GM18909 (cell line): ENCODE data around the gene NAA10.

Experiments
- ATAC-seq: cut with Tn5 transposase; IDR thresholded peaks from one replicate; pipeline ENCODE4 v1.9.1; 2021; ENCODE audit warnings: mild to moderate bottlenecking; ENCODE audit not compliant: unreplicated experiment, poor library complexity

Gene NAA10

DNA sequence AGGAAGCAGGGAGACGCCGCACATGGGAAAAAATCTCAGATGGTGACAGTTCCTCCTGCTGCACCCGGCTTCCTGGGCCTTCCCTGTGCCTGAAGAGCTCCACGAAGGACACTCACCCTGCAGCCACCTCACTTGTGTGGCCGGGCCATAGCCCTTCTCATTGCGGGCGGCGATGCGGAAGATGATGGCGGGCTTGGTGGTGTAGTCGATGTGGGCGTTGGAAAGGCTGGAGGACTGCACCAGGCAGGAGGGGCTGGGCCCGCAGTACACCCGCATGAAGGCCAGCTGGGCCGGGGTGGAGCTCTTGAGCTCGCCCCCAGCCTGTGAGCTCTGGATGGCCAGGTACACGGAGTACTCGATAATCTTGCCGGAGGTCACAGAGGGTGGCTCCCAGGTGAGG is 15.3 kb upstream of the NAA10 start:
- no peak for ATAC-seq

DNA sequence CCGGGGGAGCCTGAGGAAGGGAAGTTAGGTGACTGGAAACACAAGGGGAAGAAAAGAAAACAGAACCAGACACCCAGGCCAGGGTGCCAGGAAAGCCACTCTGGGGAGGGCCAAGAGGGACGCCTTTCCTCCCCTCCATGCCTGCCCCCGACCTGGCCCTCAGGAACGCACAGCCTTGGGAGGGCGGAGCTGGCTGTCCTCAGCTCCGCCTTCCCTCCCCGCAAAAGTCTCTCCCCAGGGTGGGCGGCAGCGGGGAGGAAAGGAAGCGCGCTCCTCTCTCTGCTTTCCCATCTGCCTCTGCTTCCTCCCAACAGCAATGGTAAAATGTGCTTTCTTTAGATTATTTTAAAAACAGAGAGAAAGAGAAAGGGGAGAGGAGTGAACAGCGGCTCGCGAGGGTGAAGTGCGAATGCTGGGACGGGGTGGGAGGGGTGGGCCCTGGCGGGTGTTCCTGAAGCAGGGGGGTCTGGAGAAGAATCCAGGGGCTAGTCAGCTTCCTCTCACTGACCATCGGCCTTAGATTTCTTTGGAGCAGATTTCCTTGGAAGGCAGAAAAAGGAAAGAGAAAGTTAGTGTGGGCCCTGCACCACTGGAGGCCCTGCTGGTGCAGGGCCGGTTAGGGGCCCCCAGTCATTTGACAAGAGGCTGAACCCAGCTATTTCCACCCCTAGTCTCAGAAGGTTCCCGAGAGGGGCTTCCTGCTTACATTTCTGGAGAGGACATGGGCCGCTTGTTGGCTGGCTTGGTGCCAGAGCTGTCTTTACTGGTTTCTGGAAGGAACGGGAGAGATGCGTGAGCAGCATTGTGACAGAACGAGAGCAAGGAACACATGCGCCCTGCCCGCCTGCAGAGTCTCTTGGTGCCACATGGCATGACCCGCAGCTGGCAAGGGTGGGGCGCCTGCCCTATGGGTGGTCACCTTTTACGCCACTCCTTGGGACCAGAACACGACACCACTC is 14.3 kb upstream of the NAA10 start:
- no peak for ATAC-seq

- no peak for ATAC-seq
Observed at GRCh38 chrX:153948002-153948466, 13.2 kb upstream of the NAA10 start.

DNA sequence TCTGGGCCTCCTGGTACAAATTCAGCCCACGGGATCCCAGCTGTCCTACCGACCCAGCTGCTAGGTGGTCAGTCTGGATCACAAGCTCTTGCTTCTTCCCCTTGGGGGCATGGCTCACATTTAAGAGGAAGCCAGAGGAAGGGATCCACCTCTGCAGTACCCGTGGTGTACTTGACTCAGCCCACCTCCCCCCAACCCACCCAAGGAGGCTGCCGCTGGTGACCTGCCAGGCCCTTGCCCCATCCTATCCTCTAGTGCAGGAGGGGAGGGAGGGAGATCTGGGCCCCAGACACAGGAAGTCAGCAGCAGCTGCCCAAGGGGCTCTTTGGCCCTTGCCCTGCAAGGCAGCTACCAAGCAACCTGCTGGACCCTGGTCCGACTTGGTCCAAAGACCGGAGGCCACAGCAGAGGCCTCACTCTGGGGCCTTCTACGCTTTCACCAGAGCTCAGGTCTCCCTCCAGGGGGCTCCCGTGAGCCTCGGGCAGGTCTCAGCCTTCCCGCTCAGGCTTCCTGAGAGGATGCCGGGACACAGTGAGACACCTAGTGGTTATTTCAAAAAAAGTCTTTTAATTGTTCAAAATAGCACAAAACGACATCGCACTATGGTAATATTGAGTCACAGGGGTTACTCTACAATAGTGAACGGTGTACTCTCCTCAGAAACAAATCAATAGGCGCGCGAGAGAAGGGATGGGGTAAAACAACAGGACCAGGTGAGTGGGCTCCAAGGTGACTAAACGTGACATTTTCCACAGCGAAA is 12.4 kb upstream of the NAA10 start:
- ATAC-seq = peak; percentile 79

- ATAC-seq = no peak
Observed at GRCh38 chrX:153945956-153946943, 11.4 kb upstream of the NAA10 start.

DNA sequence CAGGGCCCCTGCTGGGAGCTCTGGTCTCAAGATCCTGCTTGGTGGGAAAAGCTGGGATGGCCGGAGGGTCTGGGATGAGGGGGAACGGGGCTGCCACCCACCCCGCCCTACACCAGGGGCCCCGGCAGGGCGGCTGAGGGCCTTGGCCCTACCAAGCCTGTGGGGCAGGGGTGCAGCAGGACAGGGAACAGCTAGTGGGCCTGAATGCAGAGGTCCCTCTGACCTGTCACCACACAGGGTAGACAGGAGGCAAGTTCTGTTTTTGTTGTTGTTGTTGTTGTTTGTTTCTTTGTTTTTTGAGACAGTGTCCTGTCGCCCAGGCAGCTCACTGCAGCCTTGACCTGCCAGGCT is 9.9 kb upstream of the NAA10 start:
- ATAC-seq = no peak

DNA sequence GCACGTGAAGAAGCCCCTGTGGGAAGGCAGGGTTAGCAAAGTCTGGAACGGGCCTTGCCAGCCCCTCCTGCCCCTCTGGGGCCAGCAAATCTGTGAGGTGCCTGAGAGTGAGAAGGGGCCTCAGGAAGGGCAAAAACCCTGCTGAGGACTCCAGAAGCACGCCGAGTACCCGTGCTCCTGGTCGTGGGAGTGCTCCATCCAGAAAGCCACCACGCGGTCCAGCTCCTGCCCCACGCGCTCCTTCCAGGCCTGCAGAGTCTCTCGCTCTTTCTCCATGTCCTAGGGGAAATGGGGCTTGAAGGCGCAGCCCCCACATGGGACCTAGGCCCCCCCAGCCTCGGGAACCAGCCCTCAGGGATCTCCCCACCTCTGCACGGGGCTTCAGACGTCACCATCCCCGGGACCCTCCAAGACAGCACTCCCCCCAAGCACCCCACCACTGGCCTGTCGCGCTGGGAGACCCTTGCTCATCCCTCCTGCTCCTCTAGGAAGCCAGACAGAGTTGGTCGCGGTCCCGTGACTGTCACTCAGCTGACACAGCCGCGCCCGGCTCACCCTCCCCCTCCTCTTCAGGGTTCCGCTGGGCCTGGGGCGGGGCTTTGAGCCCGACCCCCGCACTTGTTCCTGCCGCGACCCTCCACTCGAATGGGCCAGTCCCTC is 9.4 kb upstream of the NAA10 start, which contains the start of gene RENBP:
TSS of gene RENBP (minus strand) at position 504 of the 660 bp plus-strand sequence. CDS start at position 471, 33 bp downstream.
- ATAC-seq = no peak

DNA sequence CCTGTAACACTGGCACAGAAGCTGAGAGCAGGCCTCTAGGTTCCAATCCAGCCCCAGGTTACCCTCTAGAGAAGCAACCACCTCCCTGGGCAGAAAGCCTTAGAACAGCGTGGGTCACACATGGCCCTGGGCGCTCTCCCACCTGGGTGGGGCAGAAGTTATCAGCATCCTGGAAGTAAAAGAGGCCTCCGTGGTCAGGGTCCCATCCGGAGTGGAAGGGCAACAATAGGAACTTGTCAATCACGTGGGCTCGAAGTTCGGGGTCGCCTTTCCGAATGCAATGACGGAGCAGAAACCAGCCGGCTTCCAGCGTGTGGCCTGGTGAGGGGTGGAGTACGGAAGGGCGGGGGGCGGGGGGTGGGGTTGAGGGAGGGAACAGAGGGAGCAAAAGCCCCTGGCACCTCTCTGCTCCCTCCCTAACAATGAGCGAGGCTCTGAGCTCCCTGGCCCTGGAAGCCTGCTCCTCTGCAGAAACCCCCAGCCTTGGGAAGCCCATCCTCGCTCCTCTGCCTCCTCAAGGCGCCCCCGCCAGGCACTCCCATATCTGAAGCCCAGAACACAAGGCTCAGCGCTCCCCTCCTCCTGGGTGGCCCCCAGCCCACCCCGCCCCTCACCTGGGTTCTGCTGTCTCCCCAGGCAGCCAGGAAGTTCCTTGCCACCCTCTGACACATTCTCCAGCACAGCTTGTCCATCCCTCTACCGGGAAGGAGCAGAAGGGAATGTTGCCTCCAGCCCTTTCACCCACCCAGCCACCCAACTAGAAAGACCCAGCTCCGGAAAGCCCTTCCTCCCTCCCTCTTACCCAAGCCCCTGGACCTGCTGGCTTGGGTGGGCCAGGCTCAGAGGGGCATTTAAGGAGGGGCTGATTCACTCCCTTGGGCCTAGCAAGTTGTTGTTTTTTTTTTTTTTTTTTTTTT is 6.8 kb upstream of the NAA10 start:
- ATAC-seq = no peak

DNA sequence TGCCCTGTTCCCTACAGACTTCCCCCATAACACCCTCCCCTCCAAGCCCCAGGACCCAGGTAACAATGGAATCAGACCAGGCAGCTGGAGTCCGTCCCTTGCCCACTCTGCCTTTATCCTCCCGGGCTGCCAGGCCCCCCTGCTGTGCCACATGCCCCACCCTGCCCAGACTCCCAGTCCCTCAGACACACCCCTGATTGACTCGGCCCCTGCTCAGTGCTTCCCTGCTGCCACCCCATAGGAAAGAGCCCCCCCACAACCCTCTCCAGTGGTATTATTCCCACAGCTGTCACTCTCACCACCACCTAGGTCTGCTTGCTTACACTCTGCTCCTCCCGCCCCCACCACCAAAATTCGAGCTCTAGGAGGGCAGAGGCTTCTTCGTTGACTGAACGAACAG is 4.7 kb upstream of the NAA10 start:
- ATAC-seq = no peak

- ATAC-seq = no peak
Observed at GRCh38 chrX:153938226-153938786, 3.5 kb upstream of the NAA10 start.

- ATAC-seq = no peak
Observed at GRCh38 chrX:153937056-153937455, 2.2 kb upstream of the NAA10 start.

DNA sequence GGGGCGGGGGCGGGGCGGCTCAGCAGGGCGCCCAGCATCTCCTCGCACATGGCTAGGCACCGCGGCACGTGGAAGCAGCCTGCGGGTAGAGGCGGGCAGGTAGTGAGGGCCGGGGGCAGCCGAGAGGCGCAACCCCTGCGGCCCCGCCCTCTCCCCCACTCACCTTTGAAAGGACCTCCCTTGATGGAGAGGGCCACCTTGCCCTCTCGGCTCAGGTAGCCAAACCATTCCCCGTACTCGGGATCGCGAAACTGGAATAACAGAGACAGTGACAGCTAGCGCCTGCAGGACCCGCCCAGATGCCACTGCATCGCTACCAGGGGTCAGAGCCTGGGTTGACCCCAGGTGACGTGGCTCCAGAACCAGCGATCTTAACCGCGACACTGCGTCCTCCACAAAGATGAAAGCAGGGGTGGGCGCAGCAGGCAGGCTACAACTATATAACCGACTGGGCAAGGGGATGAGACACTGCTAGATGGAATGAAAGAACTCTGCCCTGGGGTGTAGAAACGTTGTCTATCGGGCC is 552 bp upstream of the NAA10 start:
- ATAC-seq = no peak

GRCh38 chrX:153934148-153934761 is 582 bp downstream of the NAA10 start:
- no peak for ATAC-seq

DNA sequence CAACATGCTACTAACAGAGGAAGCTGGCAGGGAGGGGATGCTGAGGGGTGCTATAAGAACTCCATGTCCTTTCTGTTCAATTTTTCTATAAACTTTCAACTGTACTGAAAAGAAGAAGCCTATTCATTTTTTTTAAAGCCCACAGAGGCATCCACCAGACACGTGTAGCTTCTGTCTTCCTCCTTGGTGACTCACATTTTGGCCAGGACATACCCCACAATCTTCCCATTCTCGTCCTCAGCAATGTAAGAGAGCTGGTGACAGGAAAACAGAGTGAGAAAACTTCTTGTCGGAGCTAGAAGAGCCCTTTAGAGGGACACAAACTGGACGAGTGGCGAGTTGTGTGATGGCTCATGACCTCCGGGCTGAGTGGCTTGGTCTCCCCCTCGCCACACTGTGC is 1.1 kb downstream of the NAA10 start:
- no peak for ATAC-seq

DNA sequence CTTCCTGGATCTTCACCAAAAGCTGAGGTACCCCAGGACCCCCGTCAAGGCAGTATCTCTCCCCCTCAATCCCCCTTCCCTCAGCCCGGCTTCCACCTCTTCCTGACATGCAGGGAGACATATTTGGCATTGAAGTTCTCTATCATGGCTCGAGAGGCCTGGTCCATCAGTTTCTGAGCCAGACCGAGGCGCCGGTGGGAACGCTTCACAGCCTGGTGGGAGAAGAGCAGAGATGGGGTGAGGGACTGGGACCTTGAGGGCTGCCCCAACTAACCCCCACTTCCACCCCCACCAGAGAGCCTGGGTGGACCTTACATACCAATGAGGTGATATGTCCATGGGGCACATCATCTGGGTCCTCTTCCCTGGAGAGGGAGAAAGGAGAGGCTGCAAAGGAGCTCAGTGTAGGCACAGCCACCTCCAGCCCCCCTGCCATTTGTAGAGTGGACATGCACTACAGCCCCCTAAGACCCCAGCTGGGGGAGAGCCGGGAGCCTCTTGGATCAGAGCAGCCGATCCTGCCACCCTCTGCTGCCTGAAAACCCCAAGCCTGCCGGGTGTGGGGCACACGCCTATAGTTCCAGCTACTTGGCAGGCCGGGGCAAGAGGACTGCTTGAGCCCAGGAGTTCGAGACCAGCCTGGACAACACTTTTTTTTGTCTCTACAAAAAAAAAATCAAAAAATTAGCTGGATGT is 2.5 kb downstream of the NAA10 start:
- no peak for ATAC-seq

GRCh38 chrX:153931748-153932147 is 3.1 kb downstream of the NAA10 start:
- ATAC-seq = no peak

GRCh38 chrX:153931151-153931550 is 3.7 kb downstream of the NAA10 start:
- ATAC-seq = no peak
